GM21360 (cell line): ENCODE results near the gene PMAIP1.
"Not testable (repeated sequence)": the region's sequence is repeated elsewhere in the genome, so short reads cannot be mapped to it uniquely, and the experiment has no call there.

Experiments
- ATAC-seq: cut with Tn5 transposase; IDR thresholded peaks from one replicate; pipeline ENCODE4 v1.9.1; 2021; ENCODE audit warnings: mild to moderate bottlenecking, moderate library complexity; ENCODE audit not compliant: unreplicated experiment

PMAIP1 gene

DNA sequence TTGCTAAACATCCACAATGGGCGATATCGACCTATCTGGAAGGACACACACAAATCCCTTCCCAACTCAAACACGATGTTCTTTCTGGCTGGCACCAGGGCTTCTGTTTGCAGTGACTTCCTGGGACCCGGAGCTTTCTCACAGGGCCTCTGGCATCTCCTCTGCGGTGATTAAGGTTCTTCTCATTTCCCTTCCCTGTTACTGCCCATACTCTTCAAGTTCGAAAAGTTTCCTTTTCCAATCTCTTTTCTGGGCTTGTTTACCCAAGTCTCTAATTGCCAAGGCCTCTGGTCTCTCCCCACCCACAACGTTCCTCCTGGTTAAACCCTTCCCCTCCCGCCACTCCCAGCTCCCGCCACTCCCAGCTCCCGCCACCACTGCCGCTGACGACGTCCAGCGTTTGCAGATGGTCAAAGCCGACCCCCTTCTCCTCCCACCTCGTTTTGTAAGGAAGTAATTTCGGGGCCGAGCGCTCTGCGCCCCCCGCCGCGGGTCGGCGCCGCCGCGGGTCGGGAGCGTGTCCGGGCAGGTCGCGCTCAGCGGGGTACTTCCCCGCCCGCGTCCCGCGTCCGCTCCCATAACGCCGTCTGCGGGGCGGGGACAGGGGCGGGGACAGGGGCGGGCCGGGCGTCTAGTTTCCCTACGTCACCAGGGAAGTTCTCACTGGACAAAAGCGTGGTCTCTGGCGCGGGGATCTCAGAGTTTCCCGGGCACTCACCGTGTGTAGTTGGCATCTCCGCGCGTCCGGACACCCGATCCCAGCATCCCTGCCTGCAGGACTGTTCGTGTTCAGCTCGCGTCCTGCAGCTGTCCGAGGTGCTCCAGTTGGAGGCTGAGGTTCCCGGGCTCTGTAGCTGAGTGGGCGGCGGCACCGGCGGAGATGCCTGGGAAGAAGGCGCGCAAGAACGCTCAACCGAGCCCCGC is at the start of gene PMAIP1:
Gene PMAIP1 (plus strand): TSS at position 699 of the 924 bp plus-strand sequence. CDS start 182 bp downstream, at position 881.
- ATAC-seq, result peak; percentile 62

DNA sequence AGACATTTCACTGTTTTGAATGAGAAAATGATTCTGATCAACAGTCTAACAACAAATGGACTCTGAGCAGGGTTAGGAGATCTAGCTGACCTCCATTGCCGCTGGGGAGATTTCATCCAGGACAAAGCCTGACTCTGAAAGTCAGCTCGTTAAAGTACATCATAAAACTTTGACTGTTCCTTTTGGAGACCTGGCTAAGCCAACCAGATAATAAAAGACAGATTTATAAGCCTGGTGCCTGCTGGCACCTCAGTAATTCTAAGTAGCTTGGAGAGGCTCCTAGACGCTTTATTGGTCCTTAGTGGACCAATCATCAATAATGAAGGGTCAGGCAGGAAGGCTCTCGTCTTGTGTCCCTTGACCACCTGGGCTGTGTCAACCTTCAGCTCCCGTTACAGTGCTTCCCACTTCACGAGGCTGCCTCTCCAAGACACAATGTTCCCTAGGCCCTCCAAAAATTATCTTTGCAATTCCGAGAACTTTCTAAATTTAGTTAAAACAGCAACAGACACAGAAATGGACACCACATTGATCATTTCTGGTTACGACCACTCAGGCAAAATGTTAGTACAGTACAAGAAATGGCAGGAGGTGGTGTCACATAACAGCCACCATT is 47.9 kb upstream of the PMAIP1 start:
- no peak for ATAC-seq

DNA sequence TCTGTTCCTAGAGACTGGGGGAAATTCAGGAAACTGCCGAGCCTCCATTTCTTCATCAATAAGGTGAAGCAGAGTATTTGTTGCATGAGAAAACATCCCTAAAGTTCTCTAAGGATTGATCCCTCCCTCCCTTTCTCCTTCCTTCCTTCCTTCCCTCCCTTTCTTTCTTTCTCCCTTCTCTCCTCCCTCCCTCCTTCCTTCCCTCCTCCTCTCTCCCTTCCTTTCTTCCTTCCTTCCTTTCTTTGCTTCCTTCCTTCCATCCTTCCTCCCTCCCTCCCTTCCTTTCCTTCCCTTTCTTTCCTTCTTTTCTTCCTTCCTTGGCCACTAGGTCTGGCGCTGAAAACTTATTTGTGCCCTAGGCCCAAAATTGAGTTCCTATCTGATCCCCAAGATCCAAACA is 47.2 kb upstream of the PMAIP1 start:
- no peak for ATAC-seq

DNA sequence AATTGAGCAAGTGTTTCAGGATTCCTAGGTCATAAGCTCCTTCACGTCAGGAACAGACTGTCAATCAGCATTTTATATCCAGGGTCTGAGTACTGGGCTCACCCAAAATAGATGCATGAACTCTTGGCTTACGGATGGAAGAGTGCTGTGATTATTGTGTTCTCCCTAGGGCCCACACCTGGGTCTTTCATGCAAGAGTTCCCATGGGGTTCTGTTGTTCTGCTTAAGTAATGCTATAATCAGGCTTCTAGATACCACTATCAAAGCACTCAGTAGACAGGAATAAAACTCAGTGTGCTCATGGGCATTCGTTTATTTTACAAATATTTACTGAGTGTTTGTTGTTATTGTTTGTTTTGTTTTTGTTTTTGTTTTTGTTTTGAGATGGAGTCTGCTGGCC is 46.4 kb upstream of the PMAIP1 start:
- no peak for ATAC-seq

DNA sequence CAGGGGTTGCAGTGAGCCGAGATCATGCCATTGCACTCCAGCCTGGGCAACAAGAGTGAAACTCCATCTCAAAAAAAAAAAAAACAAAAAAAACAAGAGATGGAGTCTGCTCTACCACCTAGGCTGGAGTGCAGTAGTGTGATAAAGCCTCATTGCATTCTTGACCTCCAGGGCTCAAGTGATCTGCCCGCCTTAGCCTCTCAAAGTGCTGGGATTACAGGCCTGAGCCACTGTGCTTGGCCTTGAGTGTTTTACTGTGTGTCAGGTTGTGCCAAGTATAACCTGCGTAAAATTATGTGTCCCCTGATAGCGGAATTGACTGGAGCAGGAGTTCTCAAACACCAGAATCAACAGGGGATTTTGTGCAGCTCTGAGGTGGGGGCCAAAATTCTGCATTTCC is 45.8 kb upstream of the PMAIP1 start:
- ATAC-seq, result not testable (repeated sequence)

DNA sequence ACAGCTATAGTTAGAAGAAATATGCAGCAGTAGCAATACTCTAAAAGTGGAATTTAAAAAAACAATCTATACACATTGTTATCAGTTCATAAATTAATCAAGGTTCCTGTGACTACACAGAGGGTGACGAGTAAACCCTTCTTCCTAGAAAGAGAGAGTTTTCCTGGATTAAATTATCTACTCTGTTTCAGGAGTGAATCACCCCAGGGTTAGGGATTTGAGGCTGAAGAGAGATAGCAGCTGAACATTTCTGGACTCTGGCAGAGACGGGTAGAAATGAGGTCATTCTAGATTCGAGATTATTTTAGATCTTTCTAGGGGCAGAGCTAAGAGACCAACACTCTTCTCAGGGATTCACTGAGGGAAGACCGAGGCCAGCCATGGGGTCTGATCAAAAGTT is 38.8 kb upstream of the PMAIP1 start:
- no peak for ATAC-seq

DNA sequence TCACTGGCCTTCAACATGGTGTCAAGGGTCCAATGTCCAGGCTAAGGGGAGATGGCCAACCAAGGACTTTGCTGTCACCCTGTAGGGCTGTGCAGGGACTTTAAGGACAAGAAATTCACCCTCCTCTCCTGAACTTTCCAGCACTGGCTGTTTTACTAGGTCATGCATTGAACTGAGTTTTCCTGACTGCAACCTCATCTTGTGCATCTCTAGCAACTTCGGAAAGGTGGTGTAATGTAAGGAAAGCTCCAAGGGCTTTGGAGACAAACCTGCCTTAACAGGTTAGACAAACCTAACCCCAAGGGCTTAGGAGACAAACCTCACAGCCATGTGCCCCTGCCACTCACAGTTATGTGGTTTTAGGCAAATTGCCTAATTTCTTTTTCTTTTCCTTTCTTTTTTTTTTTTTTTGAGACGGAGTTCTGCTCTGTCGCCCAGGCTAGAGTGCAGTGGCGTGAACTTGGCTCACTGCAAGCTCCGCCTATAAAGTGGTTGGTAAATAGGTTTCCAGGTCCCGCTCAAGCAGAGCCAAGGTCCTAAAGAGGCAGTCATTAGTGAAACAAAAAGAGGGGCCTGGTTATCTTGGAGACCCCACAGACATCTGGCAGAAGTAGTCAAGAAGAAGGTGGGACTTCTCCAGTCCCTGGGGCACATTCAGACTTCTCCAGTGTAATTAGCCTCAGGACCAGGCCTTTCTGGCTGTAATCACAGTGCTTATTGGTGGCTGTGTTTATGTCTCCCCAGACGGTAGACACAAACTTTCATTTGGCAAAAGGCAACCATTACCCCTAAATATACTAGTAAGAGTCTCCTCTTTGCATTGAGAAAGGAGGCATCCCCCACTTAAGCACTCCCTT is 37.6 kb upstream of the PMAIP1 start:
- peak; percentile 85 for ATAC-seq

DNA sequence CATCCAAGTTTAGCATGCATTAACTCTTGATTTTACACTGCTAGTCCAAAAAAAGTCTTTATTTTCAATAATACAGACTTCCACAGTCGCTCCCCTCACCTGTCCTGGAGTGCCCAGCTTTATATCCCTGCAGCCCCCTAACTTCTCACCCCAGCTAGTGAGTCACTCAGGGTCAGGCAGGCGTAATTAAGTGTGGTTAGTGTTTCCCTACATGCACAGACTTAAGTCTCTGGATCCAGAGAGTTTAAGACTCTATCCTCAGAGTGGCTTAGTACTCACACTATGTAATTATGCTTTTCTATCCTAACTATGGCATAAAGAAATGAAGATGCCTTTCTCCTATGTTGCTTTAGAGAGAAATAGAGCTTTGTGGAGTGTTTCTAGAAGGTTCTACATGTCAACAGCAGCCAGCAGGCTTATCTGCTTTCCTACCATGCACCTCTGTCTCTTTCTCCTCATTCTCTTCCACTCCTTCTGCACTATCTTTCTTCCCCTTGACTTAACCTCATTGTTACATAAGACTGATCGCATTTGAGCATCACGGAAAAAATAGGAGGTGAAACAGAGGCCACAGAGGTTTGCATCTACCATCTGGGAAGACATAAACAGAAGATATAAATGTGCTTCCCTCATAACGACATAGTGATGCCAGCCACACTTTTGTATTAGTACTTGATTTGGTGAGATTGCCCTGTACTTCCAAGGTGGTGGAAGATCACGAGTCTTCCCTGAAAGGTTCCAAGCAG is 34.4 kb upstream of the PMAIP1 start:
- ATAC-seq, result no peak

DNA sequence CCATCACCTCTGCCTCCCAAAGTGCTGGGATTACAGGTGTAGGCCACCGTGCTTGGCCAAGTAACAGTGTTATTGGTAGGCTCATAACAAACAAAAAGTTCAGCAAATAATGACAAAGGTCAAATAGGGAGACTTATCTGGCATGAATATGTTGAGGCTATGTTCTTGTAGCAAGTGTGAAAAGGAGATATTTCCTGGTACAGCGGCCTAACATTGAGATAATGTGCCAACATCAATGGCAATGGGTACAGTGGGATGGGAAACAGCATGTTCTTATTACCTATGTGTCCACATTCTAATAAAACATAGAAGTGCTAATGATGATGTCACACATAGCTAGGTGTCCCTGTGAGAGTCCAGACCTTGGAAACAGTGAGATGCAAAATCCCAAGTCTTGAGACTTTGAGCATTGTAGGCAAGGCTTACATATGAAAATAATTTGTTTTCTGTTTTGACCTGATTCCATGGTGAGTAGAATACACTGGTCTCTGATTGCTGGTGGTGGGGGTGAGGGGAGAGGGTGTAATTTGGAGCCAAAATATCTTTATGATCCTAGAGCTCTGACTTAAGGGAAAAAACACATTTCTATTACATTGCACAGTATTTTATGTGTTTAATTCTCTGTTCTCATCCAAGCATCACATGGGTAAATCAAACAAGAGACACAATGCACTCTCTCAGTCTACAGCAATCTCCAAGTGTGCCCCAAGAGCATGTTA is 33.1 kb upstream of the PMAIP1 start:
- no peak for ATAC-seq

DNA sequence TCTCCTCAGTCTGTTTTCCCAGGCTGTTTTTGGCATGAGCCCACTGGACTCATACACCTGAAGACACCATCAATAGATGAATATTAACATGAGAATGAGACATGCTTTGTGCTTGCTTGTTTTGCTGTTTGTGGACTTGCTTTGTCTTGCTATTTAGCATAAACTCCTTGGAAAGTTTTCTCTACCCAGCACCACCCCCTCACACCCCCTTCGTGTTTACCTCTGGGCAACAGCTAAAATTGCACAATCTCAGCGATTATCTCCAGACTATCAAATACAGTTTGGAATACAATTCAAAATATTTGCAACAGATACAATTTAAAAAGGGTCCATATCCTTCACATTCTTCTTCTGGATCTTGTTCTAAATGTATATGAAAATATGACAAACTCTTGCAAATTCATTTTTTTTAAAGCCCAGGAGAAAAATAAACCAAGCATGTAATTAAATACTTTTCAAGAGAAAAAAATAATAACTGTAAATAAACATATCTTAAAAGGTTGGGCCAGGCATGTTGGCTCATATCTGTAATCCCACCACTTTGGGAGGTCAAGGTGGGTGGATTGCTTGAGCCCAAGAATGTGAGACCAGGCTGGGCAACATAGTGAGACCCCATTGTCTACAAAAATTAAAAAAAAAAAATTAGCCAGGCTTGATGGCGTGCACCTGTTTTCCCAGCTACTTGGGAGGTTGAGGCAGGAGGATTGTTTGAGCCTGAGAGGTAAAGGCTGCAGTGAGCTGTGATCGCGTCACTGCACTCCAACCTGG is 32.3 kb upstream of the PMAIP1 start:
- ATAC-seq, result no peak

DNA sequence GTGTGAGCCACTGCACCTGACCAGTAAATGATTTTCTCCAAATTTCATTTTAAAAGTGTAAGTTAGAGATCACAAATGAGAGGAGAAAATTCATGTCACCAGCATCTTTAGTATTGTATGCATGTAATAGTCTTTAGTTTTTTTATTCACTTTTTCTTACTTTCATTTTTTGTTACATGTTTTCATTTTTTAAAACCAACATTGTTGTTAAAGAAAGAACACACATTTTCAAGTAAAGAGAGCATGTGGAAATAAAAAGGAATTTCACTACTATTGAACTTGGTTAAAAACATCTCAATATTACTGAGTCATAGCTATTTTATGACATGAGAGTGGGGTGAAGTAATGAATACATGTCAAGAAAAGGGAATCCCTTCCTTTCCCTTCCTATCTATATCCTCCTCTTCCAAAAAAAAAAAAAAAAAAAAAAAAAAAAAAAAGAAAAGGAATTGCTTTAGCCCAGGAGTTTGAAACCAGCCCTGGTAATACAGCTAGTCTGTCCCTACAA is 29.1 kb upstream of the PMAIP1 start:
- no peak for ATAC-seq

DNA sequence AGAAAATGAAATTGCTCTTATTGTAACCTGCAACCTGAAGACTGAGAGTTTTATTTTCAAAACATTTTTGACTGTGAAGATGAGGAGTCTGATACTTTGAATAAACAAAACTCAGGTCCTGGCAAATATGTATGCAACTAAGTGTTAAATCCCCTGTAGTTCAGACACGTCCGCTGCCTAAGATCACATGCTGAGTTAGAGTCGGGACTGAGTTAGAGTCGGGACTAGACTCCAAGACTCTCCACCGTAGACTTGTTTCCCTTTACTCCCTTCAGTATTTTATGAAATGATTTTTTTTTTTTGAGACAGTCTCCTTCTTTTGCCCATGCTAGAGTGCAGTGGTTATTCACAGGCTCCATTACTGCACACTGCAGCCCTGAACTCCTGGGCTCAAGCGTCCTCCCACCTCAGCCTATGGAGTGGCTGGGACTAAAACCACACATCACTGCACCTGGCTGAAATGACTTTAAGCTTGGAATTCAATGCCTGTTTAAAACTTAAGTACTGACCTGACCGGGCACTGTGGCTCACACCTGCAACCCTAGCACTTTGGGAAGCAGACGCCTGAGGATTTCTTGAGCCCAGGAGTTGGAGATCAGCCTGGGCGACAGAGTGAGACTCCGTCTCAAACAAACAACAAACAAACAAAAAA is 28.0 kb upstream of the PMAIP1 start:
- ATAC-seq, result no peak

DNA sequence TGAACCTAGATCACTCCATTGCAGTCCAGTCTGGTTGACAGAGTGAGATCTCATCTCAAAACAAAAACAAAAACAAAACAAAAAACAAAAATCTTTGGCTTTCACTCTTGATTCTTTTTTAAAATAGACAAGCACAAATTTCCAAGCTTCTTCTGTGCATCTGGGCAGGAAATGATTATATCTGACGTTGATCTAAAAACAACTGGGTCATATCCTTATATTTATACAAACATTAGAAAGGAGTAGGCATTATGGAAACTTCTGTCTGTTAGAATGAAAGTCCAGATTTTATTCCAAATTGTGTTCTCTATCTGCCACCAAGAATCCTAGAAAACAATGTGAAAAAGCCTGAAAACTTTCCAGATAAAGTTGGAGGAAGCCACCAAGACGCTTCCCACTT is 26.2 kb upstream of the PMAIP1 start:
- ATAC-seq, result no peak

DNA sequence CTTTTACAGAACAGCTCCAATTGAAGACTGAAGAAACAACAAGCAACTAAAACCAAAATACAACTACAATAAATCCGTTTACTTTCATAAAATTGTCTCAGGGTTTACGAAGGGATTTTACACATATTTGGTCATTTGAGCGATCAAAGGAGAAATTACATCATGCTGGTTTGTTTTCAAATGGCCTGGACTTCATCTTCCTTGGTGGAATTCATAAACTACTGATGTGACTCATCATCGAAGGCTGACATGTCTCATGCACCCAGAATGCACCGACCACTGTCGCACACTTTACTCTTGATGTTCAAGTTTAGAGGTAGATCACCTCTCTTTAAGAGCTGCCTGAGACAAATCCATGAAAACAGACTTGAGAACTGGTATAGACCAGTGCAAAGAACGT is 25.6 kb upstream of the PMAIP1 start:
- no peak for ATAC-seq

DNA sequence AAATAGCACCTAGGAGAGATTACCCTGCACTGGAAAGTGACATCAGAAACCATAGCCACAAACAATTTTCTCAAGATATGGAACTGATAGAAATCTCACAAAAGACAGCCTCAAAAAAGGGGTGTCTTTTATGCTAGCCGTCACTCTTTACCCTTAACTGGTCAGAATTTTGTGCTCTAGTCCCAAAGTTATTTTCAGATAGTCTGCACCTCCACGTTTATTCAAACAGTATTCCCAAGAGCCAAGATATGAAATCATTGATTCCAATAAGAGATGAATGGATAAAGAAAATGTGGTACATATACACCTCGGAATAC is 23.5 kb upstream of the PMAIP1 start:
- peak; percentile 69 for ATAC-seq

DNA sequence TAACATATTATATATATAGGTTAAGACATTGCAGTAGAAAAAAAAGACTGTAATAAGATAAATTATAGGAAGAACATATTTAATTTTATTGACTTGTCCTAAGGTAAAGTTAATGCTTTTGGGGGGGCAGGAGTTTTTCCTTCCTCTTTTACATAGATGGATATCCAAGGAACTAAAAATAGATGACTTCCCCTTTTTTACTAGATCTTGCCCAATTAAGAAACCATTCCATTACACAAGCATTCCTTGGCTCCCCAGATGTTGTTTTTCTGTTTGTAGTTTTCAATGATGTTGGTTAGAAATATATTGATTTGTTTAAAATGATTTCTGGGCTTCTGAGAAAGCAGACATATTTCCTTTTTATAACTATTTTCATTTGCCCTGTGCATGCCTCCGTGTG is 22.4 kb upstream of the PMAIP1 start:
- no peak for ATAC-seq

DNA sequence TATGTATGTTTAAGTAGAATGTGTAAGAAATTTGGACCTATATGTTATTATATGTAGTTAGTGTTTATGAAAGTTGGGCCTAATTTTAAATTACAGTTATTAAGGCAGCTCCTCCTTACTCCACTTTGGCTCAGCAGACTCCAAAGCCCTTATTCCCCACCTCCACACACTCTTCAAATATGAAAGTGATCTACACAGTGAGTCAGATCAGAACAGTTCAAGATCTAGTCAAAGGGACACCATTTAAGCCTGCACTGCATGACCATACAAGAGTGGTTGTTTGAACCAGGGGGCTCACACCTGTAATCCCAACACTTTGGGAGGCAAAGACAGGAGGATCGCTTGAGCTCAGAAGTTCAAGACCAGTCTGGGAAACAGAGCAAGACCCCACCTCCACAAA is 21.2 kb upstream of the PMAIP1 start:
- peak; percentile 60 for ATAC-seq

DNA sequence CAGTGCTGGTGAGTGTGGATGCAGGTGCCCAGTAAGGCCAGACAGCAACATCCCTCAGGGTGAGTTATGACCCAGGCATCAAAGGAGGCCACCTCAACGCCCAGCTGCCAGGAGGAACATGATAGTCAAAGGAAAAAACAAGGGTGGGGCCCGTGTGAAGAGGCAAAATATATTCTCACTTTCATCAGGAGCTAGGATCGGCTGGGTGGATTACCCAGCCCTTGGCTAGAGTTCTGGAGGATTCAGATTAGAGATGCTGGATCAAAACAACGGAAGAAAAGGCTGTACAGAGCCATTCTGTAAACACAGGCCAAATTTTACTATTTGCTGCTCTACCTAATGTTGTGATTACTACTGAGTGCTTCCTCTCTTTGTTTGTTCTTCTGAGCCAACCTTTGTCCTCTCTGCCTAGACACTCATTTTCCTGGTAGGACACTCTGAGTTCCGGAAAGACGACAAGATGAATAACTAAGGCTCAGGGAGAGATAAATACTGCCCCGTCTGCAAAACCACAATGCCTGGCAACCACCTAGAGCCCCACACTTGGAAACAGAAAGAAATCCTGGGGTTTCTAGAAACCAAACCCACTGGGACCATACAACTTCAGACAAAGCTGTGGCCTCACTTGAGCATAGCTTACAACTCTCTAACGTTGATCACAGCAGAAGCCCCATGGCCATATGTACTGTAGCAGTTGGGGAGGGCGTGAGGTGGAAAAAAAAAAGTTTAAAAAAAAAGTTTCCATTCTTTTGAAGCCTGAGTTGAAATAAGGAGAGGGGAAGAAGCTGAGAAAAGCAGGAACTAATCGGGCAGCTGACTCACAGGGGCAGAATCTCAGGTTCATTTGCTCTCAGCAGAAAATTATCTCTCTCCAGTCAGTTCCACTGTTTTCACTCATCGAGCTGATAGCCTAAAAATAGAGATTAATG is 17.8 kb upstream of the PMAIP1 start:
- no peak for ATAC-seq
